GM23338 (cell line): Measurements from ENCODE around the gene KIF25. TPM values are rescaled to one million over a fixed set of nuclear protein-coding genes. Genes with fewer than 3 reads are reported as not detected.

Source experiments
- CREB1 ChIP-seq: fragments of 250-450 bp; sonication (Bioruptor Pico); IDR thresholded peaks from 2 replicates; pipeline ENCODE4 v1.5.0; 2020; ENCODE audit warnings: low read depth, mild to moderate bottlenecking, moderate library complexity
- EZH2 ChIP-seq: fragments of 200-600 bp; sonication (generic); IDR thresholded peaks from one replicate; pipeline ENCODE4 v1.8.0; 2017; ENCODE audit warnings: antibody characterized with exemption, mild to moderate bottlenecking, low read depth; ENCODE audit not compliant: unreplicated experiment
- NANOG ChIP-seq: IDR thresholded peaks from 2 replicates; pipeline ENCODE4 v1.6.1; 2016; ENCODE audit warnings: antibody characterized with exemption, borderline replicate concordance
- POLR2AphosphoS5 ChIP-seq: IDR thresholded peaks from 2 replicates; pipeline ENCODE4 v1.6.1; 2016; ENCODE audit warnings: antibody characterized with exemption, low read depth
- REST ChIP-seq: IDR thresholded peaks from one replicate; pipeline ENCODE4 v1.6.1; 2018; ENCODE audit warnings: antibody characterized with exemption; ENCODE audit not compliant: unreplicated experiment
- STAT1 ChIP-seq: IDR thresholded peaks from one replicate; pipeline ENCODE4 v1.6.1; 2016; ENCODE audit warnings: antibody characterized with exemption; ENCODE audit not compliant: unreplicated experiment
- polyA plus RNA-seq: library from polyadenylated mRNA; unstranded; fragments of >200 nt; fragmentation: Nextera tagmentation; extraction: Ambion mirVana; gene quantifications from 2 replicates; pipeline ENCODE4 v1.2.1, GENCODE V29; 2016
- total RNA-seq: library from RNA; depleted of rRNA; stranded (reverse); fragments of >200 nt; shearing (Covaris generic); gene quantifications from 2 replicates; pipeline ENCODE4 v1.2.3, GENCODE V29; 2014
- TF ChIP-seq, protein P1 (sequence below): fragments of 250-450 bp; sonication (Bioruptor Pico); IDR thresholded peaks from 2 replicates; pipeline ENCODE4 v1.5.0; 2020; ENCODE audit warnings: mild to moderate bottlenecking, moderate library complexity

Gene KIF25
- total and polyA plus RNA-seq, 2 experiments from 2014 or later: 0.69 to 0.76 TPM

DNA sequence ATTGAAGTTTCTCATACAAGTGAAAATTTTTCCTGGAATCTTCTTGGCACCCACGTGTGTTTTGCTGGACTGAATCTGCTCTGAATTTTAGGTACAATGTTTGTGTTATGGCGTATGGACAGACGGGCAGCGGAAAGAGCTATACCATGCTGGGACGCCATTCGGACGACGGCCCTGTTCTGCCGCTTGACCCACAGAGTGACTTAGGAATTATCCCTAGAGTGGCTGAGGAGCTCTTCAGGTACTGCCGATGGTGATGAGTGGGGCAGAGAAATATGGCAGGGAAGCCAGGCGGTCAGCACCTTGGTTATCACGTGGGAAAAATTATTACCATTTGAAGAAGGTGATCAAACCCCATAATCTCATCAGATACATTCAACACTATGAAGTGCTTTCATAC lies 36.3 kb downstream of the KIF25 start (continued):
- TF ChIP-seq, protein P1, sequence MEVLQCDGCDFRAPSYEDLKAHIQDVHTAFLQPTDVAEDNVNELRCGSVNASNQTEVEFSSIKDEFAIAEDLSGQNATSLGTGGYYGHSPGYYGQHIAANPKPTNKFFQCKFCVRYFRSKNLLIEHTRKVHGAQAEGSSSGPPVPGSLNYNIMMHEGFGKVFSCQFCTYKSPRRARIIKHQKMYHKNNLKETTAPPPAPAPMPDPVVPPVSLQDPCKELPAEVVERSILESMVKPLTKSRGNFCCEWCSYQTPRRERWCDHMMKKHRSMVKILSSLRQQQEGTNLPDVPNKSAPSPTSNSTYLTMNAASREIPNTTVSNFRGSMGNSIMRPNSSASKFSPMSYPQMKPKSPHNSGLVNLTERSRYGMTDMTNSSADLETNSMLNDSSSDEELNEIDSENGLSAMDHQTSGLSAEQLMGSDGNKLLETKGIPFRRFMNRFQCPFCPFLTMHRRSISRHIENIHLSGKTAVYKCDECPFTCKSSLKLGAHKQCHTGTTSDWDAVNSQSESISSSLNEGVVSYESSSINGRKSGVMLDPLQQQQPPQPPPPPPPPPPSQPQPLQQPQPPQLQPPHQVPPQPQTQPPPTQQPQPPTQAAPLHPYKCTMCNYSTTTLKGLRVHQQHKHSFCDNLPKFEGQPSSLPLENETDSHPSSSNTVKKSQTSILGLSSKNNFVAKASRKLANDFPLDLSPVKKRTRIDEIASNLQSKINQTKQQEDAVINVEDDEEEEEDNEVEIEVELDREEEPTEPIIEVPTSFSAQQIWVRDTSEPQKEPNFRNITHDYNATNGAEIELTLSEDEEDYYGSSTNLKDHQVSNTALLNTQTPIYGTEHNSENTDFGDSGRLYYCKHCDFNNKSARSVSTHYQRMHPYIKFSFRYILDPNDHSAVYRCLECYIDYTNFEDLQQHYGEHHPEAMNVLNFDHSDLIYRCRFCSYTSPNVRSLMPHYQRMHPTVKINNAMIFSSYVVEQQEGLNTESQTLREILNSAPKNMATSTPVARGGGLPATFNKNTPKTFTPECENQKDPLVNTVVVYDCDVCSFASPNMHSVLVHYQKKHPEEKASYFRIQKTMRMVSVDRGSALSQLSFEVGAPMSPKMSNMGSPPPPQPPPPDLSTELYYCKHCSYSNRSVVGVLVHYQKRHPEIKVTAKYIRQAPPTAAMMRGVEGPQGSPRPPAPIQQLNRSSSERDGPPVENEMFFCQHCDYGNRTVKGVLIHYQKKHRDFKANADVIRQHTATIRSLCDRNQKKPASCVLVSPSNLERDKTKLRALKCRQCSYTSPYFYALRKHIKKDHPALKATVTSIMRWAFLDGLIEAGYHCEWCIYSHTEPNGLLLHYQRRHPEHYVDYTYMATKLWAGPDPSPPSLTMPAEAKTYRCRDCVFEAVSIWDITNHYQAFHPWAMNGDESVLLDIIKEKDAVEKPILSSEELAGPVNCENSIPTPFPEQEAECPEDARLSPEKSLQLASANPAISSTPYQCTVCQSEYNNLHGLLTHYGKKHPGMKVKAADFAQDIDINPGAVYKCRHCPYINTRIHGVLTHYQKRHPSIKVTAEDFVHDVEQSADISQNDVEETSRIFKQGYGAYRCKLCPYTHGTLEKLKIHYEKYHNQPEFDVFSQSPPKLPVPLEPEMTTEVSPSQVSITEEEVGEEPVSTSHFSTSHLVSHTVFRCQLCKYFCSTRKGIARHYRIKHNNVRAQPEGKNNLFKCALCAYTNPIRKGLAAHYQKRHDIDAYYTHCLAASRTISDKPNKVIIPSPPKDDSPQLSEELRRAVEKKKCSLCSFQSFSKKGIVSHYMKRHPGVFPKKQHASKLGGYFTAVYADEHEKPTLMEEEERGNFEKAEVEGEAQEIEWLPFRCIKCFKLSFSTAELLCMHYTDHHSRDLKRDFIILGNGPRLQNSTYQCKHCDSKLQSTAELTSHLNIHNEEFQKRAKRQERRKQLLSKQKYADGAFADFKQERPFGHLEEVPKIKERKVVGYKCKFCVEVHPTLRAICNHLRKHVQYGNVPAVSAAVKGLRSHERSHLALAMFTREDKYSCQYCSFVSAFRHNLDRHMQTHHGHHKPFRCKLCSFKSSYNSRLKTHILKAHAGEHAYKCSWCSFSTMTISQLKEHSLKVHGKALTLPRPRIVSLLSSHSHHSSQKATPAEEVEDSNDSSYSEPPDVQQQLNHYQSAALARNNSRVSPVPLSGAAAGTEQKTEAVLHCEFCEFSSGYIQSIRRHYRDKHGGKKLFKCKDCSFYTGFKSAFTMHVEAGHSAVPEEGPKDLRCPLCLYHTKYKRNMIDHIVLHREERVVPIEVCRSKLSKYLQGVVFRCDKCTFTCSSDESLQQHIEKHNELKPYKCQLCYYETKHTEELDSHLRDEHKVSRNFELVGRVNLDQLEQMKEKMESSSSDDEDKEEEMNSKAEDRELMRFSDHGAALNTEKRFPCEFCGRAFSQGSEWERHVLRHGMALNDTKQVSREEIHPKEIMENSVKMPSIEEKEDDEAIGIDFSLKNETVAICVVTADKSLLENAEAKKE: no peak
- TF ChIP-seq STAT1 (no peak), EZH2 (no peak), POLR2AphosphoS5 (no peak), CREB1 (CRISPR knock-in tag) (no peak), REST (no peak), NANOG (no peak)
